IMR-90 (cell line): ENCODE measurements around the gene ADAMTS19.

Experiments
- POLR2A ChIP-seq: IDR thresholded peaks from 2 replicates; pipeline ENCODE4 v1.6.1; 2012; ENCODE audit warnings: mild to moderate bottlenecking, low read depth, low read length
- TF ChIP-seq, protein P1 (sequence below): conservative IDR thresholded peaks from 2 replicates; pipeline ENCODE4 v1.5.1; 2012; ENCODE audit warnings: mild to moderate bottlenecking, low read depth, low read length, improper control_type of control experiment
- TF ChIP-seq, protein P2 (sequence below): fragments of 150-350 bp; IDR thresholded peaks from 2 replicates; pipeline ENCODE4 v1.6.1; 2017; ENCODE audit warnings: mild to moderate bottlenecking, antibody characterized with exemption, low read length, low read depth

DNA sequence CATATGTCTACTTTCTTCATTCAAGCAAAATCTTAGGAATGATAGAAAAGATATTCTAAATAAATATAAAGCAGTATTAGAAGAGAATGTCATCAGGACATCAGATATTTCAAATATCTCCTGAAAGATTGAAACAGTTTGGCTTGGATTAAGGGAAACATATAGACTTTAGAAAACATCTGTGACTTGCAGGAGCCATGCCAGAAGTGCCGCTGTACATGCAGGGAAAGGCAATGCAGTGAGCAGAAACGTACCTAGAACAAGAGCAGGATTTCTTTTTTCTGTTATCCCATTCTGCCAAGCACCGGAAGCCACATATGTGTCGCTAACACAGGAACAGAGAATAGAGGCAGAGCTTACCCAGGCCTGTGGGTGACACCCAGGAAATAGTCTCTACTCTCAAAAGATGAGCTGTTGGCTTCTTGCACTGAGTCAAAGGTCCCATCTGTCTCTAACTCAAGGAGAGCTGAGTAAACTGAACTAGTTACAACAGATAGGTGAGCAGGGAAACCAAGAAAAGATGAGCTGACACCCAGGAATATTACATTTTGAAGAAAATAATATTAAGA is 5.8 kb downstream of the ADAMTS19 start:
- TF ChIP-seq, protein P1, sequence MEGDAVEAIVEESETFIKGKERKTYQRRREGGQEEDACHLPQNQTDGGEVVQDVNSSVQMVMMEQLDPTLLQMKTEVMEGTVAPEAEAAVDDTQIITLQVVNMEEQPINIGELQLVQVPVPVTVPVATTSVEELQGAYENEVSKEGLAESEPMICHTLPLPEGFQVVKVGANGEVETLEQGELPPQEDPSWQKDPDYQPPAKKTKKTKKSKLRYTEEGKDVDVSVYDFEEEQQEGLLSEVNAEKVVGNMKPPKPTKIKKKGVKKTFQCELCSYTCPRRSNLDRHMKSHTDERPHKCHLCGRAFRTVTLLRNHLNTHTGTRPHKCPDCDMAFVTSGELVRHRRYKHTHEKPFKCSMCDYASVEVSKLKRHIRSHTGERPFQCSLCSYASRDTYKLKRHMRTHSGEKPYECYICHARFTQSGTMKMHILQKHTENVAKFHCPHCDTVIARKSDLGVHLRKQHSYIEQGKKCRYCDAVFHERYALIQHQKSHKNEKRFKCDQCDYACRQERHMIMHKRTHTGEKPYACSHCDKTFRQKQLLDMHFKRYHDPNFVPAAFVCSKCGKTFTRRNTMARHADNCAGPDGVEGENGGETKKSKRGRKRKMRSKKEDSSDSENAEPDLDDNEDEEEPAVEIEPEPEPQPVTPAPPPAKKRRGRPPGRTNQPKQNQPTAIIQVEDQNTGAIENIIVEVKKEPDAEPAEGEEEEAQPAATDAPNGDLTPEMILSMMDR = no peak
- TF ChIP-seq, protein P2, sequence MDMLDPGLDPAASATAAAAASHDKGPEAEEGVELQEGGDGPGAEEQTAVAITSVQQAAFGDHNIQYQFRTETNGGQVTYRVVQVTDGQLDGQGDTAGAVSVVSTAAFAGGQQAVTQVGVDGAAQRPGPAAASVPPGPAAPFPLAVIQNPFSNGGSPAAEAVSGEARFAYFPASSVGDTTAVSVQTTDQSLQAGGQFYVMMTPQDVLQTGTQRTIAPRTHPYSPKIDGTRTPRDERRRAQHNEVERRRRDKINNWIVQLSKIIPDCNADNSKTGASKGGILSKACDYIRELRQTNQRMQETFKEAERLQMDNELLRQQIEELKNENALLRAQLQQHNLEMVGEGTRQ = no peak
- TF ChIP-seq POLR2A = no peak
